ENCODE data around the gene PEX11B. TPM values are rescaled to one million over a fixed set of nuclear protein-coding genes. Genes with fewer than 3 reads are reported as not detected.

Gene PEX11B
- total RNA-seq (10 to 100 TPM; 11.6 to 13.2 TPM), total RNA-seq (8.0 to 39.3 (median 26.3) reads per million in 172 experiments)
- polyA plus RNA-seq (2013, experiment 1 of 2), result 24.6 TPM
- 19.4 TPM for polyA plus RNA-seq (2013, experiment 2 of 2)

- H3K4me3 Mint-ChIP-seq, result peak within 1 kb of the TSS; percentile 94
- intact Hi-C loops (cut with DNase I, micrococcal nuclease), result loop anchor here (1.0 to 5.0 kb wide), 6 partner anchors 9 to 89 kb away; partner anchors contain the start of genes LIX1L (in 2 of the 2), PIAS3 (in 2 of the 2), RBM8A (in 1 of the 2) and TXNIP (in 1 of the 2)
- H3K4me1 Mint-ChIP-seq (ENCODE audit: low read depth), result peaks cover 47% of the 10 kb centered on the region
- Histone ChIP-seq H3K4me1 (ENCODE audit: insufficient read depth, low read length) (peaks cover 31% of the 10 kb centered on the region), H3K9me3 (ENCODE audit: control insufficient read depth in 1 of 2, insufficient read depth in 1 of 2, low read length in 2 of 2) (no peaks in the 10 kb centered on the region), H3K27ac (ENCODE audit: low read depth in 1 of 2, low read length in 2 of 2) (peak within 1 kb of the TSS; percentile 52 to 60), H3K4me3 (ENCODE audit: low read length) (peak within 1 kb of the TSS; percentile 87), H3K36me3 (ENCODE audit: insufficient read depth, low read length) (peaks cover 26% of the 10 kb centered on the region), H3K27me3 (ENCODE audit: control insufficient read depth in 1 of 2, insufficient read depth in 2 of 2, low read length in 2 of 2) (no peaks in the 10 kb centered on the region)
- POLR2A ChIA-PET, result interaction anchor here (0.7 to 4.4 kb wide), 18 partner anchors 9 to 118 kb away, joined by 3 to 84 read pairs (median 7); partner anchors contain the start of genes ANKRD34A, LIX1L, NUDT17 and PIAS3
- ATAC-seq (ENCODE audit: poor library complexity) (peak; percentile 90), DNase-seq (peak; percentile 87 to 96 (median 92))
- H3K27me3 Mint-ChIP-seq, result no peaks in the 10 kb centered on the region
- H3K27ac Mint-ChIP-seq, result peak within 1 kb of the TSS; percentile 92
- H3K36me3 Mint-ChIP-seq (ENCODE audit: low read depth), result peaks cover 65% of the 10 kb centered on the region
- TF ChIP-seq CTCF (IDR thresholded peaks at IDR 0.05), result no peak
- CTCF ChIA-PET, result interaction anchor here (0.5 to 1.7 kb wide), 6 partner anchors 9 to 83 kb away, joined by 3 to 9 read pairs (median 3); partner anchors contain the start of genes NUDT17, PIAS3 and RBM8A
- no peaks in the 10 kb centered on the region for H3K9me3 Mint-ChIP-seq
Observed at GRCh38 chr1:145918144-145918991, at the start of gene PEX11B. Gene PEX11B (minus strand): TSS chr1:145918717. CDS start chr1:145918688, 29 bp downstream.

GRCh38 chr1:145967288-145967687, 48.8 kb upstream of the PEX11B start:
- Histone ChIP-seq H3K9me3 (ENCODE audit: control insufficient read depth in 1 of 2, insufficient read depth in 1 of 2, low read length in 2 of 2) (peaks cover 0 to 4% of the 10 kb centered on the region in 2 experiments), H3K27ac (ENCODE audit: low read depth in 1 of 2, low read length in 2 of 2) (no peak overlapping the region), H3K27me3 (ENCODE audit: control insufficient read depth in 1 of 2, insufficient read depth in 2 of 2, low read length in 2 of 2) (no peaks in the 10 kb centered on the region), H3K4me3 (ENCODE audit: low read length) (no peak overlapping the region), H3K36me3 (ENCODE audit: insufficient read depth, low read length) (no peaks in the 10 kb centered on the region), H3K4me1 (ENCODE audit: insufficient read depth, low read length) (peaks cover 28% of the 10 kb centered on the region)
- intact Hi-C loops (cut with DNase I, micrococcal nuclease), result loop anchor here in 1 of 2 experiments (5.0 kb wide), 1 partner anchor 140 kb away; no protein-coding TSS in a partner anchor
- no peak for TF ChIP-seq CTCF (IDR thresholded peaks at IDR 0.05)
- Mint-ChIP-seq H3K4me3 (peak overlapping the region; percentile 73), H3K27me3 (no peaks in the 10 kb centered on the region), H3K9me3 (no peaks in the 10 kb centered on the region), H3K4me1 (ENCODE audit: low read depth) (peaks cover 44% of the 10 kb centered on the region), H3K27ac (no peak overlapping the region), H3K36me3 (ENCODE audit: low read depth) (peaks cover 15% of the 10 kb centered on the region)
- CTCF ChIA-PET, result interaction anchor here (1.2 to 5.4 kb wide), 4 partner anchors 10 to 40 kb away, joined by 3 to 40 read pairs (median 14); partner anchors contain the start of genes LIX1L and RBM8A
- DNase-seq (no peak), ATAC-seq (ENCODE audit: poor library complexity) (no peak)
- POLR2A ChIA-PET, result interaction anchor here (1.1 to 6.2 kb wide), 4 partner anchors 11 to 48 kb away, joined by 4 to 154 read pairs (median 76); partner anchors contain the start of genes LIX1L, RBM8A and TXNIP

GRCh38 chr1:145965119-145965744, 46.7 kb upstream of the PEX11B start:
- ChIA-PET POLR2A (interaction anchor here (0.6 to 6.2 kb wide), 20 partner anchors 9 to 120 kb away, joined by 3 to 154 read pairs (median 9); partner anchors contain the start of genes LIX1L, NUDT17, PEX11B and PIAS3), CTCF (interaction anchor here (1.8 to 5.4 kb wide), 3 partner anchors 14 to 42 kb away, joined by 14 to 40 read pairs (median 21); partner anchors contain the start of gene RBM8A)
- Histone ChIP-seq H3K27me3 (ENCODE audit: control insufficient read depth in 1 of 2, insufficient read depth in 2 of 2, low read length in 2 of 2) (no peaks in the 10 kb centered on the region), H3K4me1 (ENCODE audit: insufficient read depth, low read length) (peaks cover 48% of the 10 kb centered on the region), H3K36me3 (ENCODE audit: insufficient read depth, low read length) (no peaks in the 10 kb centered on the region), H3K27ac (ENCODE audit: low read depth in 1 of 2, low read length in 2 of 2) (peak overlapping the region; percentile 58 to 59), H3K9me3 (ENCODE audit: control insufficient read depth in 1 of 2, insufficient read depth in 1 of 2, low read length in 2 of 2) (peaks cover 0 to 4% of the 10 kb centered on the region in 2 experiments), H3K4me3 (ENCODE audit: low read length) (peak overlapping the region; percentile 72)
- H3K36me3 Mint-ChIP-seq (ENCODE audit: low read depth), result peaks cover 15% of the 10 kb centered on the region
- H3K27me3 Mint-ChIP-seq, result no peaks in the 10 kb centered on the region
- ATAC-seq (ENCODE audit: poor library complexity) (no peak), DNase-seq (no peak)
- TF ChIP-seq CTCF (IDR thresholded peaks at IDR 0.05), result no peak
- H3K4me3 Mint-ChIP-seq, result peak overlapping the region; percentile 94
- peaks cover 48% of the 10 kb centered on the region for H3K4me1 Mint-ChIP-seq (ENCODE audit: low read depth)
- no peaks in the 10 kb centered on the region for H3K9me3 Mint-ChIP-seq
- H3K27ac Mint-ChIP-seq, result peak overlapping the region; percentile 94
- intact Hi-C loops (cut with DNase I, micrococcal nuclease), result loop anchor here in 1 of 2 experiments (2.0 to 5.0 kb wide), 2 partner anchors 38 to 138 kb away; partner anchors contain the start of gene RBM8A

Measured in CD4-positive, alpha-beta T cell (primary cell).